HepG2 (cell line): ENCODE data around the gene GINM1. TPM values are rescaled to one million over a fixed set of nuclear protein-coding genes. Genes with fewer than 3 reads are reported as not detected.

Source experiments
- FOXK2 ChIP-seq: fragments of 450-650 bp; IDR thresholded peaks from 2 replicates; pipeline ENCODE4 v1.6.1; 2016
- GATAD2A ChIP-seq: IDR thresholded peaks from 2 replicates; pipeline ENCODE4 v1.6.1; 2016
- IRF2 ChIP-seq: IDR thresholded peaks from 2 replicates; pipeline ENCODE4 v1.6.1; 2018; ENCODE audit warnings: missing genetic modification reagents, missing compliant biosample characterization
- JARID2 ChIP-seq: sonication (generic); formaldehyde crosslinking; IDR thresholded peaks from 2 replicates; pipeline ENCODE4 v1.8.1; 2023; ENCODE audit warnings: missing genetic modification reagents, inconsistent platforms; ENCODE audit not compliant: insufficient replicate concordance
- MEIS1 ChIP-seq: sonication (generic); formaldehyde crosslinking; IDR thresholded peaks from 2 replicates; pipeline ENCODE4 v1.9.0; 2021; ENCODE audit warnings: mild to moderate bottlenecking, missing genetic modification reagents, moderate library complexity, borderline replicate concordance
- NFKB2 ChIP-seq: sonication (generic); formaldehyde crosslinking; IDR thresholded peaks from 2 replicates; pipeline ENCODE4 v1.4.0; 2020; ENCODE audit warnings: missing genetic modification reagents, borderline replicate concordance
- PHF8 ChIP-seq: sonication (generic); formaldehyde crosslinking; IDR thresholded peaks from 2 replicates; pipeline ENCODE4 v1.5.0; 2020; ENCODE audit warnings: missing genetic modification reagents
- RXRA ChIP-seq: sonication (generic); formaldehyde crosslinking; IDR thresholded peaks from 2 replicates; pipeline ENCODE4 v1.5.1; 2020; ENCODE audit warnings: missing genetic modification reagents
- SAP130 ChIP-seq: IDR thresholded peaks from 2 replicates; pipeline ENCODE4 v1.6.1; 2016; ENCODE audit warnings: low read depth
- SP2 ChIP-seq: sonication (generic); formaldehyde crosslinking; IDR thresholded peaks from 2 replicates; pipeline ENCODE4 v1.5.1; 2020; ENCODE audit warnings: mild to moderate bottlenecking, missing genetic modification reagents
- ZNF260 ChIP-seq: sonication (generic); formaldehyde crosslinking; IDR thresholded peaks from 2 replicates; pipeline ENCODE4 v1.4.0; 2020; ENCODE audit warnings: missing genetic modification reagents, low read depth, mild to moderate bottlenecking, borderline replicate concordance
- ZNF331 ChIP-seq: sonication (generic); formaldehyde crosslinking; IDR thresholded peaks from 2 replicates; pipeline ENCODE4 v1.4.0; 2020; ENCODE audit warnings: missing genetic modification reagents
- ZNF557 ChIP-seq: sonication (generic); formaldehyde crosslinking; IDR thresholded peaks from 2 replicates; pipeline ENCODE4 v1.4.0; 2020; ENCODE audit warnings: missing genetic modification reagents
- polyA plus RNA-seq, 8 experiments: library from polyadenylated mRNA; depleted of rRNA in 3 of 8; stranded (reverse) in 7 of 8; unstranded in 1 of 8; fragments of >200 nt; fragmentation: Illumina TruSeq in 4 of 8; extraction: Trizol in 4 of 8; gene quantifications; 2 replicates each; pipeline versions ENCODE4 v1.2.1 to v1.2.3, GENCODE V29; 2011 to 2016; ENCODE audit warnings: low read depth in 4 of 8, missing spikeins in 1 of 8, mixed read lengths in 1 of 8; ENCODE audit not compliant: insufficient read depth in 1 of 8
- total RNA-seq, 5 experiments: library from RNA; depleted of rRNA; stranded (reverse); fragments of >200 nt; fragmentation: Illumina TruSeq; extraction: Trizol; gene quantifications; 2 replicates each; pipeline ENCODE4 v1.2.3, GENCODE V29; 2016; ENCODE audit warnings: low read depth in 1 of 5
- TF ChIP-seq, protein P1 (sequence below): sonication (generic); formaldehyde crosslinking; IDR thresholded peaks from 2 replicates; pipeline ENCODE4 v1.9.0; 2021; ENCODE audit warnings: mild to moderate bottlenecking, missing genetic modification reagents
- TF ChIP-seq, protein P2 (sequence below): IDR thresholded peaks from 2 replicates; pipeline ENCODE4 v1.6.1; 2018; ENCODE audit warnings: missing genetic modification reagents
- TF ChIP-seq, protein P3 (sequence below): sonication (generic); formaldehyde crosslinking; conservative IDR thresholded peaks from 2 replicates; pipeline ENCODE4 v1.4.0; 2020; ENCODE audit warnings: missing genetic modification reagents
- TF ChIP-seq, protein P4 (sequence below): sonication (generic); formaldehyde crosslinking; IDR thresholded peaks from 2 replicates; pipeline ENCODE4 v1.5.0; 2020; ENCODE audit warnings: missing genetic modification reagents
- TF ChIP-seq, protein P5 (sequence below): sonication (generic); formaldehyde crosslinking; IDR thresholded peaks from 2 replicates; pipeline ENCODE4 v1.4.0; 2020; ENCODE audit warnings: missing genetic modification reagents

The GINM1 gene
- total and polyA plus RNA-seq, 2 of the 13 experiments (the other 11 are each of a cell fraction or from before 2014, with no cell fraction given), result 19.4 to 27.5 TPM

DNA sequence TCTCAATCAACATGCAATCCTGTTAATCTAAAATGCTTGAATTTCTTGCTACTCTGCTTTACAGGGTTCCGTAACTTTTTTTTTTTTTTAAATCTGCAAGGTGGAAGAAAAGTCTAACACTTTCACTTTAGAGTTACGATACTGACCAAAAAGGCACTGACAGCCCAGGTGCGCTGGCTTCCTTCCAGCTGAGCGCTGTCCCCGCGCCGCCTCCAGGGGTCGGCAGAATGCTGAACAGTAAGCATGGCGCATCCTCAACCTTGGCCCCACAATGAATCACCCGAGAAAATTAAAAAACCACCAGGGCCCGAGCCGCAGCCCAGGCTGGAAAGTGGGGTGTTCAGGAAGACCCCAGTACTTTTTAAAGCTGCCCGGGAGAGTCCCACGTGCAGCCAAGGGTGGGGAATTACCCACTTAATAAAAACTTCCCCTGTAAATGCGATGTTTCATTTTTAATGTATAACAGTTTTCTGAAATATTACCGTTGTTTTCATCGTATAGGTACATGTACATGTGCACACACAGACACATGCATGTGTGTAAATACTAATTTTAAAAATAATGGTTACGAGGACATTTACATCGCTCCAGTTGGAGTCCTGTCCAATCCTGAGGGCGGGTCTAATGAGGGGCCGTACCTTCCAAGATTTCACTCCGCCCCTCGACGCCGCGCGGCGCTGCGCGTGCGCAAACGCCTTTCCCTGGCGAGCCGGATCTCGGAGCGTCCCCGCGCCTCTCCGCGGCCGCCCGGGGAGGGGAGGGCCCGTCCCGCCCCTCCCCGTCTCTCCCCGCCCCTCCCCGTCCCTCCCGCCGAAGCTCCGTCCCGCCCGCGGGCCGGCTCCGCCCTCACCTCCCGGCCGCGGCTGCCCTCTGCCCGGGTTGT is at the start of gene GINM1 (continued):
- TF ChIP-seq, protein P1, sequence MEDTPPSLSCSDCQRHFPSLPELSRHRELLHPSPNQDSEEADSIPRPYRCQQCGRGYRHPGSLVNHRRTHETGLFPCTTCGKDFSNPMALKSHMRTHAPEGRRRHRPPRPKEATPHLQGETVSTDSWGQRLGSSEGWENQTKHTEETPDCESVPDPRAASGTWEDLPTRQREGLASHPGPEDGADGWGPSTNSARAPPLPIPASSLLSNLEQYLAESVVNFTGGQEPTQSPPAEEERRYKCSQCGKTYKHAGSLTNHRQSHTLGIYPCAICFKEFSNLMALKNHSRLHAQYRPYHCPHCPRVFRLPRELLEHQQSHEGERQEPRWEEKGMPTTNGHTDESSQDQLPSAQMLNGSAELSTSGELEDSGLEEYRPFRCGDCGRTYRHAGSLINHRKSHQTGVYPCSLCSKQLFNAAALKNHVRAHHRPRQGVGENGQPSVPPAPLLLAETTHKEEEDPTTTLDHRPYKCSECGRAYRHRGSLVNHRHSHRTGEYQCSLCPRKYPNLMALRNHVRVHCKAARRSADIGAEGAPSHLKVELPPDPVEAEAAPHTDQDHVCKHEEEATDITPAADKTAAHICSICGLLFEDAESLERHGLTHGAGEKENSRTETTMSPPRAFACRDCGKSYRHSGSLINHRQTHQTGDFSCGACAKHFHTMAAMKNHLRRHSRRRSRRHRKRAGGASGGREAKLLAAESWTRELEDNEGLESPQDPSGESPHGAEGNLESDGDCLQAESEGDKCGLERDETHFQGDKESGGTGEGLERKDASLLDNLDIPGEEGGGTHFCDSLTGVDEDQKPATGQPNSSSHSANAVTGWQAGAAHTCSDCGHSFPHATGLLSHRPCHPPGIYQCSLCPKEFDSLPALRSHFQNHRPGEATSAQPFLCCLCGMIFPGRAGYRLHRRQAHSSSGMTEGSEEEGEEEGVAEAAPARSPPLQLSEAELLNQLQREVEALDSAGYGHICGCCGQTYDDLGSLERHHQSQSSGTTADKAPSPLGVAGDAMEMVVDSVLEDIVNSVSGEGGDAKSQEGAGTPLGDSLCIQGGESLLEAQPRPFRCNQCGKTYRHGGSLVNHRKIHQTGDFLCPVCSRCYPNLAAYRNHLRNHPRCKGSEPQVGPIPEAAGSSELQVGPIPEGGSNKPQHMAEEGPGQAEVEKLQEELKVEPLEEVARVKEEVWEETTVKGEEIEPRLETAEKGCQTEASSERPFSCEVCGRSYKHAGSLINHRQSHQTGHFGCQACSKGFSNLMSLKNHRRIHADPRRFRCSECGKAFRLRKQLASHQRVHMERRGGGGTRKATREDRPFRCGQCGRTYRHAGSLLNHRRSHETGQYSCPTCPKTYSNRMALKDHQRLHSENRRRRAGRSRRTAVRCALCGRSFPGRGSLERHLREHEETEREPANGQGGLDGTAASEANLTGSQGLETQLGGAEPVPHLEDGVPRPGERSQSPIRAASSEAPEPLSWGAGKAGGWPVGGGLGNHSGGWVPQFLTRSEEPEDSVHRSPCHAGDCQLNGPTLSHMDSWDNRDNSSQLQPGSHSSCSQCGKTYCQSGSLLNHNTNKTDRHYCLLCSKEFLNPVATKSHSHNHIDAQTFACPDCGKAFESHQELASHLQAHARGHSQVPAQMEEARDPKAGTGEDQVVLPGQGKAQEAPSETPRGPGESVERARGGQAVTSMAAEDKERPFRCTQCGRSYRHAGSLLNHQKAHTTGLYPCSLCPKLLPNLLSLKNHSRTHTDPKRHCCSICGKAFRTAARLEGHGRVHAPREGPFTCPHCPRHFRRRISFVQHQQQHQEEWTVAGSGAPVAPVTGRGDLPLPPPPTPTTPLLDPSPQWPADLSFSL (CRISPR knock-in tag), result no peak
- TF ChIP-seq, protein P2, sequence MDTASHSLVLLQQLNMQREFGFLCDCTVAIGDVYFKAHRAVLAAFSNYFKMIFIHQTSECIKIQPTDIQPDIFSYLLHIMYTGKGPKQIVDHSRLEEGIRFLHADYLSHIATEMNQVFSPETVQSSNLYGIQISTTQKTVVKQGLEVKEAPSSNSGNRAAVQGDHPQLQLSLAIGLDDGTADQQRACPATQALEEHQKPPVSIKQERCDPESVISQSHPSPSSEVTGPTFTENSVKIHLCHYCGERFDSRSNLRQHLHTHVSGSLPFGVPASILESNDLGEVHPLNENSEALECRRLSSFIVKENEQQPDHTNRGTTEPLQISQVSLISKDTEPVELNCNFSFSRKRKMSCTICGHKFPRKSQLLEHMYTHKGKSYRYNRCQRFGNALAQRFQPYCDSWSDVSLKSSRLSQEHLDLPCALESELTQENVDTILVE, result peak; percentile 23
- TF ChIP-seq, protein P3, sequence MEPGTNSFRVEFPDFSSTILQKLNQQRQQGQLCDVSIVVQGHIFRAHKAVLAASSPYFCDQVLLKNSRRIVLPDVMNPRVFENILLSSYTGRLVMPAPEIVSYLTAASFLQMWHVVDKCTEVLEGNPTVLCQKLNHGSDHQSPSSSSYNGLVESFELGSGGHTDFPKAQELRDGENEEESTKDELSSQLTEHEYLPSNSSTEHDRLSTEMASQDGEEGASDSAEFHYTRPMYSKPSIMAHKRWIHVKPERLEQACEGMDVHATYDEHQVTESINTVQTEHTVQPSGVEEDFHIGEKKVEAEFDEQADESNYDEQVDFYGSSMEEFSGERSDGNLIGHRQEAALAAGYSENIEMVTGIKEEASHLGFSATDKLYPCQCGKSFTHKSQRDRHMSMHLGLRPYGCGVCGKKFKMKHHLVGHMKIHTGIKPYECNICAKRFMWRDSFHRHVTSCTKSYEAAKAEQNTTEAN (CRISPR knock-in tag), result 0 out of 2 replicates have a peak, but pooled peaks have one; percentile 22
- TF ChIP-seq, protein P4, sequence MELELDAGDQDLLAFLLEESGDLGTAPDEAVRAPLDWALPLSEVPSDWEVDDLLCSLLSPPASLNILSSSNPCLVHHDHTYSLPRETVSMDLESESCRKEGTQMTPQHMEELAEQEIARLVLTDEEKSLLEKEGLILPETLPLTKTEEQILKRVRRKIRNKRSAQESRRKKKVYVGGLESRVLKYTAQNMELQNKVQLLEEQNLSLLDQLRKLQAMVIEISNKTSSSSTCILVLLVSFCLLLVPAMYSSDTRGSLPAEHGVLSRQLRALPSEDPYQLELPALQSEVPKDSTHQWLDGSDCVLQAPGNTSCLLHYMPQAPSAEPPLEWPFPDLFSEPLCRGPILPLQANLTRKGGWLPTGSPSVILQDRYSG (CRISPR knock-in tag), result 0 out of 2 replicates have a peak, but pooled peaks have one; percentile 48
- peak; percentile 97 for TF ChIP-seq IRF2 (CRISPR knock-in tag)
- 0 out of 2 replicates have a peak, but pooled peaks have one; percentile 56 for TF ChIP-seq RXRA
- peak; percentile 71 for TF ChIP-seq GATAD2A (CRISPR knock-in tag)
- no peak for TF ChIP-seq PHF8 (CRISPR knock-in tag)
- no peak for TF ChIP-seq ZNF260
- TF ChIP-seq MEIS1 (CRISPR knock-in tag), result 0 out of 2 replicates have a peak, but pooled peaks have one; percentile 24
- TF ChIP-seq NFKB2 (CRISPR knock-in tag), result peak; percentile 10; the same call in 1 of the 2 replicates
- TF ChIP-seq ZNF557 (CRISPR knock-in tag), result 0 out of 2 replicates have a peak, but pooled peaks have one; percentile 45
- TF ChIP-seq ZNF331 (CRISPR knock-in tag), result peak; percentile 71; the same call in 1 of the 2 replicates
- TF ChIP-seq SAP130, result peak; percentile 93
- no peak for TF ChIP-seq SP2 (CRISPR knock-in tag)
- TF ChIP-seq JARID2 (CRISPR knock-in tag), result peak; percentile 33
- TF ChIP-seq FOXK2, result no peak
- TF ChIP-seq, protein P5, sequence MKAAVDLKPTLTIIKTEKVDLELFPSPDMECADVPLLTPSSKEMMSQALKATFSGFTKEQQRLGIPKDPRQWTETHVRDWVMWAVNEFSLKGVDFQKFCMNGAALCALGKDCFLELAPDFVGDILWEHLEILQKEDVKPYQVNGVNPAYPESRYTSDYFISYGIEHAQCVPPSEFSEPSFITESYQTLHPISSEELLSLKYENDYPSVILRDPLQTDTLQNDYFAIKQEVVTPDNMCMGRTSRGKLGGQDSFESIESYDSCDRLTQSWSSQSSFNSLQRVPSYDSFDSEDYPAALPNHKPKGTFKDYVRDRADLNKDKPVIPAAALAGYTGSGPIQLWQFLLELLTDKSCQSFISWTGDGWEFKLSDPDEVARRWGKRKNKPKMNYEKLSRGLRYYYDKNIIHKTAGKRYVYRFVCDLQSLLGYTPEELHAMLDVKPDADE, result no peak
